GM23338 (cell line): ENCODE measurements around the gene SLC16A7. TPM values are rescaled to one million over a fixed set of nuclear protein-coding genes. Genes with fewer than 3 reads are reported as not detected.

Experiments used
- ATAC-seq: fragments of 200-7000 bp; cut with Tn5 transposase; 3 replicates; pipeline ENCODE4 v1.9.1; 2020
- DNase-seq: peaks from one replicate; pipeline ENCODE4 v3.0.0-alpha.2; 2015; ENCODE audit warnings: low spot score
- H2AFZ ChIP-seq: fragments of 200-600 bp; sonication (generic); 2 replicates; pipeline ENCODE4 v1.8.0; 2016; ENCODE audit warnings: antibody characterized with exemption, mild to moderate bottlenecking, moderate library complexity
- H3F3A ChIP-seq: fragments of 200-600 bp; sonication (generic); replicated peaks from 2 replicates; pipeline ENCODE4 v1.8.0; 2017; ENCODE audit warnings: antibody characterized with exemption, mixed run types, low read depth
- H3K27ac ChIP-seq: fragments of 200-600 bp; sonication (generic); 2 replicates; pipeline ENCODE4 v1.6.1; 2016; ENCODE audit warnings: low read depth
- H3K27me3 ChIP-seq: fragments of 200-600 bp; sonication (generic); 2 replicates; pipeline ENCODE4 v1.8.0; 2016; ENCODE audit warnings: mild to moderate bottlenecking, mixed run types, moderate library complexity; ENCODE audit not compliant: insufficient read depth
- H3K36me3 ChIP-seq: fragments of 200-600 bp; sonication (generic); 2 replicates; pipeline ENCODE4 v1.8.0; 2016; ENCODE audit warnings: mild to moderate bottlenecking; ENCODE audit not compliant: insufficient read depth
- H3K4me1 ChIP-seq: fragments of 200-600 bp; sonication (generic); 2 replicates; pipeline ENCODE4 v1.8.0; 2016; ENCODE audit warnings: mild to moderate bottlenecking, moderate library complexity; ENCODE audit not compliant: insufficient read depth
- H3K4me2 ChIP-seq: fragments of 200-600 bp; sonication (generic); 2 replicates; pipeline ENCODE4 v1.7.1; 2017; ENCODE audit warnings: mixed run types
- H3K4me3 ChIP-seq: fragments of 200-600 bp; sonication (generic); 2 replicates; pipeline ENCODE4 v1.6.1; 2016; ENCODE audit warnings: mixed run types
- H3K79me2 ChIP-seq: fragments of 200-600 bp; sonication (generic); replicated peaks from 2 replicates; pipeline ENCODE4 v1.8.0; 2017; ENCODE audit warnings: mild to moderate bottlenecking; ENCODE audit not compliant: insufficient read depth
- H3K9me2 ChIP-seq: fragments of 200-600 bp; sonication (generic); 2 replicates; pipeline ENCODE4 v1.8.0; 2017; ENCODE audit not compliant: insufficient read depth
- H4K20me1 ChIP-seq: fragments of 200-600 bp; sonication (generic); replicated peaks from 2 replicates; pipeline ENCODE4 v1.8.0; 2017; ENCODE audit warnings: mild to moderate bottlenecking; ENCODE audit not compliant: insufficient read depth
- H3K27ac Mint-ChIP-seq: 2 replicates; pipeline ENCODE4 v1.8.0; 2020; ENCODE audit warnings: inconsistent platforms, mild to moderate bottlenecking, moderate library complexity, mixed read lengths
- H3K27me3 Mint-ChIP-seq: 3 replicates; pipeline ENCODE4 v1.8.0; 2022; ENCODE audit warnings: low read depth, mild to moderate bottlenecking, moderate library complexity, mixed read lengths, inconsistent platforms; ENCODE audit not compliant: insufficient read depth, poor library complexity
- H3K36me3 Mint-ChIP-seq: 3 replicates; pipeline ENCODE4 v1.8.0; 2021; ENCODE audit warnings: low read depth, mild to moderate bottlenecking, inconsistent platforms, moderate library complexity, mixed read lengths
- H3K4me1 Mint-ChIP-seq: 3 replicates; pipeline ENCODE4 v1.8.0; 2020; ENCODE audit warnings: mild to moderate bottlenecking, inconsistent platforms, mixed read lengths
- H3K4me3 Mint-ChIP-seq: 3 replicates; pipeline ENCODE4 v1.8.0; 2021; ENCODE audit warnings: moderate library complexity, mild to moderate bottlenecking, inconsistent platforms, mixed read lengths
- H3K9me3 Mint-ChIP-seq: 3 replicates; pipeline ENCODE4 v1.8.0; 2020; ENCODE audit warnings: moderate library complexity, mild to moderate bottlenecking, inconsistent platforms, mixed read lengths
- CREB1 ChIP-seq: fragments of 250-450 bp; sonication (Bioruptor Pico); IDR thresholded peaks from 2 replicates; pipeline ENCODE4 v1.5.0; 2020; ENCODE audit warnings: low read depth, mild to moderate bottlenecking, moderate library complexity
- EZH2 ChIP-seq: fragments of 200-600 bp; sonication (generic); IDR thresholded peaks from one replicate; pipeline ENCODE4 v1.8.0; 2017; ENCODE audit warnings: antibody characterized with exemption, mild to moderate bottlenecking, low read depth; ENCODE audit not compliant: unreplicated experiment
- JUNB ChIP-seq: IDR thresholded peaks from one replicate; pipeline ENCODE4 v1.6.1; 2016; ENCODE audit warnings: antibody characterized with exemption; ENCODE audit not compliant: unreplicated experiment
- NANOG ChIP-seq: IDR thresholded peaks from 2 replicates; pipeline ENCODE4 v1.6.1; 2016; ENCODE audit warnings: antibody characterized with exemption, borderline replicate concordance
- POLR2AphosphoS5 ChIP-seq: IDR thresholded peaks from 2 replicates; pipeline ENCODE4 v1.6.1; 2016; ENCODE audit warnings: antibody characterized with exemption, low read depth
- ZNF331 ChIP-seq: fragments of 250-450 bp; sonication (Bioruptor Pico); IDR thresholded peaks from 2 replicates; pipeline ENCODE4 v1.5.0; 2020; ENCODE audit warnings: low read depth, mild to moderate bottlenecking, moderate library complexity
- polyA plus RNA-seq: library from polyadenylated mRNA; unstranded; fragments of >200 nt; fragmentation: Nextera tagmentation; extraction: Ambion mirVana; gene quantifications from 2 replicates; pipeline ENCODE4 v1.2.1, GENCODE V29; 2016
- total RNA-seq: library from RNA; depleted of rRNA; stranded (reverse); fragments of >200 nt; shearing (Covaris generic); gene quantifications from 2 replicates; pipeline ENCODE4 v1.2.3, GENCODE V29; 2014
- TF ChIP-seq, protein P1 (sequence below): IDR thresholded peaks from one replicate; pipeline ENCODE4 v1.6.1; 2018; ENCODE audit warnings: antibody characterized with exemption; ENCODE audit not compliant: unreplicated experiment
- TF ChIP-seq, protein P2 (sequence below), 2 experiments: fragments of 200-600 bp in 1 of 2; sonication (generic) in 1 of 2; conservative IDR thresholded peaks; 2 replicates each; pipeline versions ENCODE4 v1.5.1 to v1.6.1; 2016 to 2017; ENCODE audit warnings: antibody characterized with exemption in 2 of 2, low read depth in 2 of 2, mild to moderate bottlenecking in 2 of 2, moderate library complexity in 1 of 2
- TF ChIP-seq, protein P3 (sequence below): IDR thresholded peaks from 2 replicates; pipeline ENCODE4 v1.6.1; 2016; ENCODE audit warnings: antibody characterized with exemption

SLC16A7 gene
- total and polyA plus RNA-seq, 2 experiments from 2014 or later: 2.8 to 4.3 TPM

DNA sequence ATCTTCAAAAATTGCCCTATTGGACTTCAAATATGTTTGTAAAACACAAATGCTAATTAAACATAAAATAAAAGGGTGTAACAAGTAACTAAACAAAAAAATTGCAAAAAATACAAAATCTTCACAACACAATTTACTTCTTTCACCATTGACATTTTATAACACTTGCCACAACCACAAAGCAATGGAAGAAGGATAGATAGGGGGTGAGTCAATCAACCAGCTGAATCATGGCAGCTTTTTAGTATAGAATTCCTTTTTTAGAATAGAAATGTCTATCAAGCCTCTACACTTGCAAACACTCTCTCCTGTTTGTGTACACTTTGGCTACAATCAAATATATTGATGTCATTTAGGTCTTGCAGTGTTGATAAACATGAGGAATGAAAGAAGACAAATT lies 232.7 kb downstream of the SLC16A7 start:
- no peak for ATAC-seq
- no peak overlapping the region for H3K27ac ChIP-seq
- no peak overlapping the region for H3K4me2 ChIP-seq
- no peaks in the 10 kb centered on the region for H4K20me1 ChIP-seq
- H3K9me2 ChIP-seq: peaks cover 5% of the 10 kb centered on the region; the same call in 1 of the 2 replicates
- no peaks in the 10 kb centered on the region for H3F3A ChIP-seq
- no peak overlapping the region for H3K4me3 ChIP-seq
- H3K36me3 Mint-ChIP-seq: no peaks in the 10 kb centered on the region
- no peaks in the 10 kb centered on the region for H3K27me3 ChIP-seq
- no peaks in the 10 kb centered on the region; the same call in 2 of the 3 replicates for H3K4me1 Mint-ChIP-seq
- no peak for DNase-seq
- no peak for TF ChIP-seq NANOG
- no peak for TF ChIP-seq JUNB
- TF ChIP-seq, protein P1, sequence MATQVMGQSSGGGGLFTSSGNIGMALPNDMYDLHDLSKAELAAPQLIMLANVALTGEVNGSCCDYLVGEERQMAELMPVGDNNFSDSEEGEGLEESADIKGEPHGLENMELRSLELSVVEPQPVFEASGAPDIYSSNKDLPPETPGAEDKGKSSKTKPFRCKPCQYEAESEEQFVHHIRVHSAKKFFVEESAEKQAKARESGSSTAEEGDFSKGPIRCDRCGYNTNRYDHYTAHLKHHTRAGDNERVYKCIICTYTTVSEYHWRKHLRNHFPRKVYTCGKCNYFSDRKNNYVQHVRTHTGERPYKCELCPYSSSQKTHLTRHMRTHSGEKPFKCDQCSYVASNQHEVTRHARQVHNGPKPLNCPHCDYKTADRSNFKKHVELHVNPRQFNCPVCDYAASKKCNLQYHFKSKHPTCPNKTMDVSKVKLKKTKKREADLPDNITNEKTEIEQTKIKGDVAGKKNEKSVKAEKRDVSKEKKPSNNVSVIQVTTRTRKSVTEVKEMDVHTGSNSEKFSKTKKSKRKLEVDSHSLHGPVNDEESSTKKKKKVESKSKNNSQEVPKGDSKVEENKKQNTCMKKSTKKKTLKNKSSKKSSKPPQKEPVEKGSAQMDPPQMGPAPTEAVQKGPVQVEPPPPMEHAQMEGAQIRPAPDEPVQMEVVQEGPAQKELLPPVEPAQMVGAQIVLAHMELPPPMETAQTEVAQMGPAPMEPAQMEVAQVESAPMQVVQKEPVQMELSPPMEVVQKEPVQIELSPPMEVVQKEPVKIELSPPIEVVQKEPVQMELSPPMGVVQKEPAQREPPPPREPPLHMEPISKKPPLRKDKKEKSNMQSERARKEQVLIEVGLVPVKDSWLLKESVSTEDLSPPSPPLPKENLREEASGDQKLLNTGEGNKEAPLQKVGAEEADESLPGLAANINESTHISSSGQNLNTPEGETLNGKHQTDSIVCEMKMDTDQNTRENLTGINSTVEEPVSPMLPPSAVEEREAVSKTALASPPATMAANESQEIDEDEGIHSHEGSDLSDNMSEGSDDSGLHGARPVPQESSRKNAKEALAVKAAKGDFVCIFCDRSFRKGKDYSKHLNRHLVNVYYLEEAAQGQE: no peak
- no peak for TF ChIP-seq EZH2
- H3K36me3 ChIP-seq: peaks cover 4% of the 10 kb centered on the region; the same call in 1 of the 2 replicates
- no peak overlapping the region for H3K27ac Mint-ChIP-seq
- H3K9me3 Mint-ChIP-seq: no peaks in the 10 kb centered on the region; the same call in 2 of the 3 replicates
- no peak overlapping the region for H2AFZ ChIP-seq
- H3K4me3 Mint-ChIP-seq: no peak overlapping the region
- H3K27me3 Mint-ChIP-seq: no peaks in the 10 kb centered on the region
- no peaks in the 10 kb centered on the region for H3K4me1 ChIP-seq
- H3K79me2 ChIP-seq: no peaks in the 10 kb centered on the region

DNA sequence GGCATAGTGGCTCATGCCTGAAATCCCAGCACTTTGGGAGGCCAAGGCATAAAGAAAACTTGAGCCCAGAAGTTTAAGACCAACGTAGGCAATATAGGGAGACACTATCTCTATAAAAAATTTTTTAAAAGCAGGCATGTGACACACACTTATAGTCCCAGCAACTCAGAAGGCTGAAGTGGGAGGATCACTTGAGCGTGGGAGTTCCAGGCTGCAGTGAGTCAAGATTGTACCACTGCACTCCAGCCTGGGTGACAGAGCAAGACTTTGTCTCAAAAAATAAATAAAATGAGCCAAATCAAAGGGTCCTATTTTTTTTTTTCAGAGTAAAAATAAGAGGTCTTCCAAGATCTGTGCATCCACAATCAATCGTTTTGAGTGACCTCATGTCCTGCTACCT lies 237.6 kb downstream of the SLC16A7 start:
- H3K36me3 ChIP-seq: no peaks in the 10 kb centered on the region
- no peaks in the 10 kb centered on the region for H3F3A ChIP-seq
- no peaks in the 10 kb centered on the region for H4K20me1 ChIP-seq
- H3K4me3 ChIP-seq: no peak overlapping the region
- DNase-seq (no peak), ATAC-seq (no peak)
- Mint-ChIP-seq H3K27me3 (no peaks in the 10 kb centered on the region), H3K36me3 (no peaks in the 10 kb centered on the region), H3K4me3 (no peak overlapping the region), H3K4me1 (peaks cover 6% of the 10 kb centered on the region; the same call in 2 of the 3 replicates), H3K9me3 (no peaks in the 10 kb centered on the region; the same call in 2 of the 3 replicates), H3K27ac (no peak overlapping the region)
- no peaks in the 10 kb centered on the region for H3K27me3 ChIP-seq
- TF ChIP-seq CREB1 (CRISPR knock-in tag) (no peak), POLR2AphosphoS5 (no peak), NANOG (no peak), EZH2 (no peak), ZNF331 (no peak)
- TF ChIP-seq, protein P1: no peak
- TF ChIP-seq, protein P2, sequence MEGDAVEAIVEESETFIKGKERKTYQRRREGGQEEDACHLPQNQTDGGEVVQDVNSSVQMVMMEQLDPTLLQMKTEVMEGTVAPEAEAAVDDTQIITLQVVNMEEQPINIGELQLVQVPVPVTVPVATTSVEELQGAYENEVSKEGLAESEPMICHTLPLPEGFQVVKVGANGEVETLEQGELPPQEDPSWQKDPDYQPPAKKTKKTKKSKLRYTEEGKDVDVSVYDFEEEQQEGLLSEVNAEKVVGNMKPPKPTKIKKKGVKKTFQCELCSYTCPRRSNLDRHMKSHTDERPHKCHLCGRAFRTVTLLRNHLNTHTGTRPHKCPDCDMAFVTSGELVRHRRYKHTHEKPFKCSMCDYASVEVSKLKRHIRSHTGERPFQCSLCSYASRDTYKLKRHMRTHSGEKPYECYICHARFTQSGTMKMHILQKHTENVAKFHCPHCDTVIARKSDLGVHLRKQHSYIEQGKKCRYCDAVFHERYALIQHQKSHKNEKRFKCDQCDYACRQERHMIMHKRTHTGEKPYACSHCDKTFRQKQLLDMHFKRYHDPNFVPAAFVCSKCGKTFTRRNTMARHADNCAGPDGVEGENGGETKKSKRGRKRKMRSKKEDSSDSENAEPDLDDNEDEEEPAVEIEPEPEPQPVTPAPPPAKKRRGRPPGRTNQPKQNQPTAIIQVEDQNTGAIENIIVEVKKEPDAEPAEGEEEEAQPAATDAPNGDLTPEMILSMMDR (conservative IDR thresholded peaks at IDR 0.05; ENCODE audit: low read depth in 2 of 2): no peak
- TF ChIP-seq, protein P3, sequence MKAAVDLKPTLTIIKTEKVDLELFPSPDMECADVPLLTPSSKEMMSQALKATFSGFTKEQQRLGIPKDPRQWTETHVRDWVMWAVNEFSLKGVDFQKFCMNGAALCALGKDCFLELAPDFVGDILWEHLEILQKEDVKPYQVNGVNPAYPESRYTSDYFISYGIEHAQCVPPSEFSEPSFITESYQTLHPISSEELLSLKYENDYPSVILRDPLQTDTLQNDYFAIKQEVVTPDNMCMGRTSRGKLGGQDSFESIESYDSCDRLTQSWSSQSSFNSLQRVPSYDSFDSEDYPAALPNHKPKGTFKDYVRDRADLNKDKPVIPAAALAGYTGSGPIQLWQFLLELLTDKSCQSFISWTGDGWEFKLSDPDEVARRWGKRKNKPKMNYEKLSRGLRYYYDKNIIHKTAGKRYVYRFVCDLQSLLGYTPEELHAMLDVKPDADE: no peak
- H2AFZ ChIP-seq: no peak overlapping the region
- H3K9me2 ChIP-seq: 0 out of 2 replicates have a peak, but pooled peaks cover 3% of the 10 kb centered on the region
- H3K27ac ChIP-seq: no peak overlapping the region
- peaks cover 7% of the 10 kb centered on the region; the same call in 1 of the 2 replicates for H3K4me1 ChIP-seq
- H3K79me2 ChIP-seq: no peaks in the 10 kb centered on the region
- no peak overlapping the region for H3K4me2 ChIP-seq
